Measurements from ENCODE around the gene BDP1. TPM values are rescaled to one million over a fixed set of nuclear protein-coding genes. Genes with fewer than 3 reads are reported as not detected.
A peak's percentile ranks its signal among the peaks of the same experiment; 100 is the strongest.
"Not testable (repeated sequence)": the region's sequence is repeated elsewhere in the genome, so short reads cannot be mapped to it uniquely, and the experiment has no call there.

BDP1 gene, protein sequence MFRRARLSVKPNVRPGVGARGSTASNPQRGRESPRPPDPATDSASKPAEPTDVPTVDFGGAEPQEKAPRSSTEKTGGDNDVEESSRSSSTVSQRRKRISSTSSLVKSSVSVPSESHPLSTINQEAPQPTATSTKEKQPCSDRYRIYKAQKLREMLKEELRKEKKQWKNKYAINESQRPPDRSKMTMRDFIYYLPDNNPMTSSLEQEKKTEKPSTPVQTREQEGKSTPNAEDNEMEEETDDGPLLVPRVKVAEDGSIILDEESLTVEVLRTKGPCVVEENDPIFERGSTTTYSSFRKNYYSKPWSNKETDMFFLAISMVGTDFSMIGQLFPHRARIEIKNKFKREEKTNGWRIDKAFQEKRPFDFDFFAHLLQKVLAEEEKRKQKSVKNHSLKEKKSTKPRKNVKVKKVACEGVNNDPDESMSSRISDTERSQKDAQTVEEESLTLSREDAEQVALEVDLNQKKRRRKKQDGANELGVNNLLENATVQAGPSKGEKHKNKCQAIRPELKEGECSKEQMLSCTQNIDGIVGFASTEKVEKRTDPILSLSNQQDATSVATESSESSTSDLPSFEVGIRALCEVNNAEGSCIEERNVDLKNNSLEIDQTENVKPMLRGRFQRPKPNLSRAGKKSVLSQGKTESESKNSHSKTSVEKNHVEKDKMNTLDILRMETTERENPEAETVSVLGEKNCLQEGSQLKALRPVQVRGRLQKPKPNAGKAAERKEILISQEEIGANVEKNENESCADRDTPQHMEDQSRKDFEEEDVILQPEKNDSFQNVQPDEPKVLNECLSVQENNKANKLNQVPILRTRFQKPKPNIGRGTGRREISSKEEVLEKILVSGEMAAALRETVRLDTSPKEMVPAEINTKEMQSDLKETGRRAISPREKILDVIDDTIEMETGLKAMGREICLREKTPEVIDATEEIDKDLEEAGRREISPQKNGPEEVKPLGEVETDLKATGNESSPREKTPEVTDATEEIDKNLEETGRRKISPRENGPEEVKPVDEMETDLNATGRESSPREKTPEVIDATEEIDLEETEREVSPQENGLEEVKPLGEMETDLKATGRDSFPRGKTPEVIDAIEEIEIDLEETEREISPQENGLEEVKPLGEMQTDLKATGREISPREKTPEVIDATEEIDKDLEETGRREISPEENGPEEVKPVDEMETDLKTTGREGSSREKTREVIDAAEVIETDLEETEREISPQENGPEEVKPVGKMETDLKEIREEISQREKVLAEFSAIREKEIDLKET (N-terminal part only)
- 10 to 100 TPM; 26.7 to 31.9 TPM for total RNA-seq
- polyA plus RNA-seq (2013, experiment 1 of 2): 14.1 TPM
- polyA plus RNA-seq (2013, experiment 2 of 2): 15.2 TPM
- long read RNA-seq, experiment 1, partial matches to known transcripts: 5 of 6 reads
- long read RNA-seq, experiment 1, other reads (novel, unspliced or antisense): 1 of 6 reads
- long read RNA-seq, experiment 2, full-length matches to known transcripts: 3 of 12 reads
- long read RNA-seq, experiment 2, partial matches to known transcripts: 7 of 12 reads
- long read RNA-seq, experiment 2, other reads (novel, unspliced or antisense): 2 of 12 reads
- long read RNA-seq, experiment 3, partial matches to known transcripts: 40 of 47 reads
- long read RNA-seq, experiment 3, other reads (novel, unspliced or antisense): 7 of 47 reads
- long read RNA-seq, experiment 4, partial matches to known transcripts: 16 of 19 reads
- long read RNA-seq, experiment 4, other reads (novel, unspliced or antisense): 3 of 19 reads

DNA sequence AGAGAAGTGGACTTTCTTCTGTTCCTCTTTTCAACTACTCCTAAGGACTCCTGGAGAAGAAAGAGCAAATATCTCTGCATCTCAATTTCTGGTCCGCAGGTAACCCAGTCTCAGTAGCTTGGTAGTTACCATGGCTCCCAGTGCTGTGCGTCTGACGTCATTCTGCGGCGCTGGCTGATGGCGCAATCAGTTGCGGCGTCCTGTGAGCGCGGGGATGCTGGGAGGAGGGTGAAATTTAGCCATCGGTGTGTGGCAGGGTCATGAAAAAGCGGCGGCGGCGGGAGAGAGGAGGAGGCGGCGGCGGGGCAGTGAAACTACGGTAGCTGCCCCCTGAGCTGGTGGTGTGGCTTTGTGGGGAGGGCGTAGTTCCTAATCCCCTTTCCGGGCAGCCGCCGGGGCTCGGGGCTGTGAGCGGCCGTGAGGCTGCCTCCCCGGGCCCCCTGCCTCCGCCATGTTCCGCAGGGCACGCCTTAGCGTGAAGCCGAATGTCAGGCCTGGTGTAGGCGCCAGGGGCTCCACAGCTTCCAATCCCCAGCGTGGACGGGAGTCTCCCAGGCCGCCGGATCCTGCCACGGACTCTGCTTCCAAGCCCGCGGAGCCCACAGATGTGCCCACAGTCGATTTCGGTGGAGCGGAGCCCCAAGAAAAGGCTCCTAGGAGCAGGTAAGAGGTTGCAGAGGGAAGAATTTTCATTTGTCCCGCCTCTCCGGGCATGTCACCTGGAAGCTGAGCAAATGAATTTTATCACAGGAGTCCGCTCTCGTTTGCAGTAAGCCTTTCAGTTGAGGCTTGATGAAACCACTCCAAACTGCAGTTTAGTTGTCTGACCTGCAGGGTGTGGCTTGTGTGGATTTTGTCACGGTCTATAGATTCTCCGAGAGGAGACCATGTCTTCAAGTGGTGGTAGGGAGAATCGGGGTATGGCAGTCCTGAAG, at the start of gene BDP1:
TSS of gene BDP1 (plus strand) at position 225 of the 935 bp plus-strand sequence. CDS start at position 452, 227 bp downstream.
- H3K27me3 Mint-ChIP-seq (ENCODE audit: insufficient read depth): peaks cover 11% of the 10 kb centered on the region

DNA sequence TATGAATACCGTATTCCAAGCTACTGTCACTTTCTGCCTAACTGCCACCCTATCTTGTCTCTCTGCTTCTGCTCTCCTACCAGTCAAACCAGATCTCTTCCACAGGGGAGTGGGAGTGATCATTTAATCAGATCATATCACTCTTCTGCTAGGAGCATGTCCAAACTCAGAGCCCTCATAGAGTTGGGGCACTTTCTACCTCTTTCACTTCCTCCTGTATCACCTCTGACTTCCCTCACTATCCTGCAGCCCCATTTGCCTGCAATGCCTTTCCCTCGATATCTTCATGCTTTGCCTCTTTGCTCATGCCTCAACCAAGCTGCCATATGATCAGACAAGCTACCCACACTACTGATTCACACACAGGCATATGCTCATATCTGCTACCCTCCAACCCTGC, 45.4 kb upstream of the BDP1 start:
- H3K27ac ChIP-seq (ENCODE audit: low read depth, low read length); H3K9ac ChIP-seq (ENCODE audit: extremely low read depth, low read length, poor library complexity, severe bottlenecking); DNase-seq; H3K36me3 ChIP-seq (ENCODE audit: control insufficient read depth, insufficient read depth, low read length); H3K4me3 ChIP-seq (ENCODE audit: low read length); H3K9me3 Mint-ChIP-seq; H3K4me1 ChIP-seq (ENCODE audit: control insufficient read depth, insufficient read depth, low read length); H3K27ac Mint-ChIP-seq; H3K4me3 Mint-ChIP-seq; H3K9me3 ChIP-seq (ENCODE audit: control insufficient read depth, low read length); H3K36me3 Mint-ChIP-seq (ENCODE audit: low read depth): not testable (repeated sequence)
- 67 to 82% methylated on average over 1 to 2 of the region's 2 CpGs for WGBS, 2 experiments (ENCODE audit: insufficient coverage in 1 of 2, insufficient read length in 1 of 2)
- Mint-ChIP-seq H3K4me1 (peaks cover 24% of the 10 kb centered on the region), H3K27me3 (ENCODE audit: insufficient read depth) (peaks cover 48% of the 10 kb centered on the region)
- H3K27me3 ChIP-seq (ENCODE audit: control insufficient read depth, insufficient read depth, low read length, poor library complexity, severe bottlenecking): peaks cover 14% of the 10 kb centered on the region

More for the DNA sequence above, at the start of gene BDP1:
- Mint-ChIP-seq H3K36me3 (ENCODE audit: low read depth) (peaks cover 21% of the 10 kb centered on the region), H3K4me1 (peaks cover 9% of the 10 kb centered on the region), H3K4me3 (peak within 1 kb of the TSS; percentile 98), H3K27ac (peak within 1 kb of the TSS; percentile 99), H3K9me3 (no peaks in the 10 kb centered on the region)
- H3K9me3 ChIP-seq (ENCODE audit: control insufficient read depth, low read length): no peaks in the 10 kb centered on the region
- peaks cover 25% of the 10 kb centered on the region for H3K36me3 ChIP-seq (ENCODE audit: control insufficient read depth, insufficient read depth, low read length)
- peak within 1 kb of the TSS; percentile 80 for H3K27ac ChIP-seq (ENCODE audit: low read depth, low read length)
- peak within 1 kb of the TSS; percentile 91 for H3K9ac ChIP-seq (ENCODE audit: extremely low read depth, low read length, poor library complexity, severe bottlenecking)
- TF ChIP-seq, protein P1, sequence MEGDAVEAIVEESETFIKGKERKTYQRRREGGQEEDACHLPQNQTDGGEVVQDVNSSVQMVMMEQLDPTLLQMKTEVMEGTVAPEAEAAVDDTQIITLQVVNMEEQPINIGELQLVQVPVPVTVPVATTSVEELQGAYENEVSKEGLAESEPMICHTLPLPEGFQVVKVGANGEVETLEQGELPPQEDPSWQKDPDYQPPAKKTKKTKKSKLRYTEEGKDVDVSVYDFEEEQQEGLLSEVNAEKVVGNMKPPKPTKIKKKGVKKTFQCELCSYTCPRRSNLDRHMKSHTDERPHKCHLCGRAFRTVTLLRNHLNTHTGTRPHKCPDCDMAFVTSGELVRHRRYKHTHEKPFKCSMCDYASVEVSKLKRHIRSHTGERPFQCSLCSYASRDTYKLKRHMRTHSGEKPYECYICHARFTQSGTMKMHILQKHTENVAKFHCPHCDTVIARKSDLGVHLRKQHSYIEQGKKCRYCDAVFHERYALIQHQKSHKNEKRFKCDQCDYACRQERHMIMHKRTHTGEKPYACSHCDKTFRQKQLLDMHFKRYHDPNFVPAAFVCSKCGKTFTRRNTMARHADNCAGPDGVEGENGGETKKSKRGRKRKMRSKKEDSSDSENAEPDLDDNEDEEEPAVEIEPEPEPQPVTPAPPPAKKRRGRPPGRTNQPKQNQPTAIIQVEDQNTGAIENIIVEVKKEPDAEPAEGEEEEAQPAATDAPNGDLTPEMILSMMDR (conservative IDR thresholded peaks at IDR 0.05): peak; percentile 54
- H3K4me1 ChIP-seq (ENCODE audit: control insufficient read depth, insufficient read depth, low read length): no peaks in the 10 kb centered on the region
- peak; percentile 99 for DNase-seq
- WGBS, 2 experiments (ENCODE audit: insufficient coverage in 1 of 2, insufficient read length in 1 of 2): 0 to 1% methylated on average over 15 to 50 of the region's 50 CpGs
- no peaks in the 10 kb centered on the region for H3K27me3 ChIP-seq (ENCODE audit: control insufficient read depth, insufficient read depth, low read length, poor library complexity, severe bottlenecking)
- peak within 1 kb of the TSS; percentile 88 for H3K4me3 ChIP-seq (ENCODE audit: low read length)

DNA sequence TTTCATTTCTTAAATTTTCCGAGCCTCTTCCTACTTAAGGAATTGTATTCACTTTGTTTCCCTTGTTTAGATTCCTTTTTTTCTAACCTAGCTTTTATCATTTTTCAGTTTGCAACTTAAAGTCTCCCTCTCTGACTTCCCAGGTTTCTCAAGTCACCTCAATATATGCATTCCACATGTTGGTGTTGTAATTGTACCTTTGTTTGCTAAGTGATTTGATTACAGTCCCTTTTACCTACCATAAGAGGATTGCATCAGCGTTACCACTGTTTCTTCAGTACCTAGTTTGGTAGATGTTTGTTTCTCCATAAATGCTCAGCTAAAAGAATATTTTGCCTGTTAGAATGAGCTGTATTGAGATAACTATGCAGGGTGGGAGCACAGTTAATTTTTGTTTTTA, 39.8 kb upstream of the BDP1 start:
- peaks cover 56% of the 10 kb centered on the region for H3K27me3 Mint-ChIP-seq (ENCODE audit: insufficient read depth)
- not testable (repeated sequence) for H3K4me1 ChIP-seq (ENCODE audit: control insufficient read depth, insufficient read depth, low read length); H3K27ac ChIP-seq (ENCODE audit: low read depth, low read length); H3K9ac ChIP-seq (ENCODE audit: extremely low read depth, low read length, poor library complexity, severe bottlenecking); H3K36me3 ChIP-seq (ENCODE audit: control insufficient read depth, insufficient read depth, low read length); H3K4me3 Mint-ChIP-seq; H3K27ac Mint-ChIP-seq; H3K9me3 Mint-ChIP-seq; H3K4me3 ChIP-seq (ENCODE audit: low read length); H3K9me3 ChIP-seq (ENCODE audit: control insufficient read depth, low read length); H3K36me3 Mint-ChIP-seq (ENCODE audit: low read depth); DNase-seq
- peaks cover 14% of the 10 kb centered on the region for H3K4me1 Mint-ChIP-seq
- H3K27me3 ChIP-seq (ENCODE audit: control insufficient read depth, insufficient read depth, low read length, poor library complexity, severe bottlenecking): peaks cover 18% of the 10 kb centered on the region
- 71 to 79% methylated on average over 1 of the region's 2 CpGs for WGBS, 2 experiments (ENCODE audit: insufficient coverage in 1 of 2, insufficient read length in 1 of 2)

DNA sequence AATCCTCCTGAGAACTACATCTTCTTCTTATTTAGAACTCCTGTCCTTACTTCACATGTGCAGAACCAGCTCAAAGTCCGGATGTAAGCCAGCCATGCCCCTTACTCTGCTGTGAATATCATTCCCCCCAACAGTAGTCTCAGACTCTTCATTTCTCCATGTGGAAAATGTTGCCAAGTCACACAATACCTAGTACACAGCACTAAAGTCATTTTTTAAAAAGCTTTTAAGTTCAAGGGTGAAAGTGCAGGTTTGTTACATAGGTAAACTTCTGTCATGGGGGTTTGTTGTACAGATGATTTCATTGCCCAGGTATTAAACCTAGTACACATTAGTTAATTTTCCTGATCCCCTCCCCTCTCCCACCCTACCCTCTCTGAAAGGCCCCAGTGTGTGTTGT, 37.4 kb upstream of the BDP1 start:
- H3K4me3 Mint-ChIP-seq; H3K9ac ChIP-seq (ENCODE audit: extremely low read depth, low read length, poor library complexity, severe bottlenecking); H3K4me1 ChIP-seq (ENCODE audit: control insufficient read depth, insufficient read depth, low read length); H3K27ac ChIP-seq (ENCODE audit: low read depth, low read length); H3K9me3 ChIP-seq (ENCODE audit: control insufficient read depth, low read length); H3K36me3 Mint-ChIP-seq (ENCODE audit: low read depth); DNase-seq; H3K9me3 Mint-ChIP-seq; H3K36me3 ChIP-seq (ENCODE audit: control insufficient read depth, insufficient read depth, low read length); H3K27ac Mint-ChIP-seq; H3K4me3 ChIP-seq (ENCODE audit: low read length): not testable (repeated sequence)
- H3K27me3 ChIP-seq (ENCODE audit: control insufficient read depth, insufficient read depth, low read length, poor library complexity, severe bottlenecking): peaks cover 18% of the 10 kb centered on the region
- Mint-ChIP-seq H3K4me1 (peaks cover 14% of the 10 kb centered on the region), H3K27me3 (ENCODE audit: insufficient read depth) (peaks cover 61% of the 10 kb centered on the region)
- 98 to 100% methylated on average over 1 of the region's 1 CpG for WGBS, 2 experiments (ENCODE audit: insufficient coverage in 1 of 2, insufficient read length in 1 of 2)

DNA sequence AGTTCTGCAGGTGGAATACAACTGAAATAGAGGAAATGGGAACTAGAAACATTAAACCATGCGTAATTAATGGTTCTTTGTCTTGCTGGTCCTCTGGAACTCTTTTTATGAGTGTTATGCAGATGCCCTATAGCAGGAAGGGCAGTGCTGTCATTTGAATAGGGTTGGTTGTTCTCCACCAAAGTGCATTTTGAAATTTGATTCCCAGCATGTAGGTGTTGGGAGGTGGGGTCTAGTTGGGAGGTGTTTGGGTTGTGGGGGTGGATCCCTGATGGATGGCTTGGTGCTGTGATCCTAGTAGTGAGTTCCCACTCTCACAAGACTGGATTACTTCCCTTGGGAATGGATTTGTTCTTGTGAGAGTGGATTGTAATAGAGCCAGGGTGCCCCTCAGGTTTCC, 34.2 kb upstream of the BDP1 start:
- H3K27ac ChIP-seq (ENCODE audit: low read depth, low read length); H3K4me1 ChIP-seq (ENCODE audit: control insufficient read depth, insufficient read depth, low read length); H3K4me3 ChIP-seq (ENCODE audit: low read length); DNase-seq; H3K27ac Mint-ChIP-seq; H3K36me3 Mint-ChIP-seq (ENCODE audit: low read depth); H3K9me3 ChIP-seq (ENCODE audit: control insufficient read depth, low read length); H3K9me3 Mint-ChIP-seq; H3K36me3 ChIP-seq (ENCODE audit: control insufficient read depth, insufficient read depth, low read length); H3K9ac ChIP-seq (ENCODE audit: extremely low read depth, low read length, poor library complexity, severe bottlenecking); H3K4me3 Mint-ChIP-seq: not testable (repeated sequence)
- 14% methylated on average over 1 of the region's 1 CpG; no CpG with 5 or more reads in 1 of the 2 experiments for whole genome bisulfite sequencing, 2 experiments (ENCODE audit: insufficient coverage in 1 of 2, insufficient read length in 1 of 2)
- peaks cover 64% of the 10 kb centered on the region for H3K27me3 Mint-ChIP-seq (ENCODE audit: insufficient read depth)
- H3K4me1 Mint-ChIP-seq: peaks cover 10% of the 10 kb centered on the region
- peaks cover 23% of the 10 kb centered on the region for H3K27me3 ChIP-seq (ENCODE audit: control insufficient read depth, insufficient read depth, low read length, poor library complexity, severe bottlenecking)
